Mesendoderm (in vitro differentiated cells): ENCODE measurements around the gene SLC45A2.

Experiments used
- DNase-seq: peaks from one replicate; pipeline ENCODE4 v3.0.0; 2013
- H2AK5ac ChIP-seq: 2 replicates; pipeline ENCODE4 v1.6.1; 2013; ENCODE audit warnings: low read length, inconsistent platforms
- H2BK120ac ChIP-seq: 2 replicates; pipeline ENCODE4 v1.6.1; 2013; ENCODE audit warnings: low read depth, mild to moderate bottlenecking, low read length, moderate library complexity, mixed read lengths
- H2BK15ac ChIP-seq: replicated peaks from 2 replicates; pipeline ENCODE4 v1.6.1; 2013; ENCODE audit warnings: low read depth, mild to moderate bottlenecking, moderate library complexity
- H2BK5ac ChIP-seq: 2 replicates; pipeline ENCODE4 v1.6.1; 2013; ENCODE audit warnings: low read length, inconsistent platforms
- H3K18ac ChIP-seq: 2 replicates; pipeline ENCODE4 v1.6.1; 2013; ENCODE audit warnings: mild to moderate bottlenecking, low read length, mixed read lengths
- H3K23ac ChIP-seq: one replicate; pipeline ENCODE4 v1.6.1; 2013; ENCODE audit warnings: low read length
- H3K27ac ChIP-seq: 2 replicates; pipeline ENCODE4 v1.5.1; 2013; ENCODE audit warnings: low read depth, mild to moderate bottlenecking, inconsistent platforms, low read length, moderate library complexity
- H3K27me3 ChIP-seq: 2 replicates; pipeline ENCODE4 v1.6.1; 2013; ENCODE audit warnings: low read length, control low read depth, mild to moderate bottlenecking, inconsistent platforms; ENCODE audit not compliant: insufficient read depth, poor library complexity
- H3K36me3 ChIP-seq: 2 replicates; pipeline ENCODE4 v1.6.1; 2013; ENCODE audit warnings: low read length, inconsistent platforms; ENCODE audit not compliant: control insufficient read depth, insufficient read depth
- H3K4ac ChIP-seq: one replicate; pipeline ENCODE4 v1.6.1; 2013; ENCODE audit warnings: low read depth, mild to moderate bottlenecking, low read length, moderate library complexity
- H3K4me1 ChIP-seq: 2 replicates; pipeline ENCODE4 v1.6.1; 2013; ENCODE audit warnings: low read depth, low read length, inconsistent platforms; ENCODE audit not compliant: control insufficient read depth
- H3K4me2 ChIP-seq: 2 replicates; pipeline ENCODE4 v1.6.1; 2013; ENCODE audit warnings: low read length
- H3K4me3 ChIP-seq: 2 replicates; pipeline ENCODE4 v1.5.1; 2013; ENCODE audit warnings: mild to moderate bottlenecking, low read length
- H3K56ac ChIP-seq: one replicate; pipeline ENCODE4 v1.6.1; 2013; ENCODE audit warnings: low read length
- H3K79me1 ChIP-seq: 2 replicates; pipeline ENCODE4 v1.6.1; 2013; ENCODE audit warnings: low read length, inconsistent platforms
- H3K79me2 ChIP-seq: 2 replicates; pipeline ENCODE4 v1.6.1; 2013; ENCODE audit warnings: mild to moderate bottlenecking, low read length; ENCODE audit not compliant: control insufficient read depth, insufficient read depth
- H3K9ac ChIP-seq: 2 replicates; pipeline ENCODE4 v1.6.1; 2013; ENCODE audit warnings: low read length, inconsistent platforms
- H4K5ac ChIP-seq: one replicate; pipeline ENCODE4 v1.6.1; 2013; ENCODE audit warnings: low read length
- H4K8ac ChIP-seq: one replicate; pipeline ENCODE4 v1.6.1; 2013; ENCODE audit warnings: low read depth, mild to moderate bottlenecking, control low read depth, low read length, moderate library complexity
- whole genome bisulfite sequencing: extraction: QIAGEN DNeasy Blood & Tissue Kit; methylation state at CpG from one replicate; pipeline ENCODE4 v1.1.7; 2013; ENCODE audit warnings: low lambda C conversion rate, missing lambda C conversion rate; ENCODE audit not compliant: insufficient coverage; ENCODE audit errors: extremely low coverage; 5-methylcytosine and 5-hydroxymethylcytosine counted together

The SLC45A2 gene

GRCh38 chr5:34016750-34017149 lies 32.3 kb upstream of the SLC45A2 start:
- no peak overlapping the region for H4K5ac ChIP-seq
- H2AK5ac ChIP-seq, result no peak overlapping the region
- H3K4me2 ChIP-seq, result no peak overlapping the region
- WGBS, result no CpG with 5 or more reads among the region's 2 CpGs
- no peak for DNase-seq
- H3K27ac ChIP-seq, result no peak overlapping the region
- no peak overlapping the region for H3K18ac ChIP-seq
- H3K36me3 ChIP-seq, result no peaks in the 10 kb centered on the region
- no peaks in the 10 kb centered on the region for H3K79me2 ChIP-seq
- no peaks in the 10 kb centered on the region for H3K79me1 ChIP-seq
- H3K4ac ChIP-seq, result no peak overlapping the region
- no peak overlapping the region for H2BK15ac ChIP-seq
- no peak overlapping the region for H4K8ac ChIP-seq
- no peak overlapping the region for H3K4me3 ChIP-seq
- H3K9ac ChIP-seq, result no peak overlapping the region
- H2BK120ac ChIP-seq, result no peak overlapping the region
- H3K56ac ChIP-seq, result no peak overlapping the region
- H3K4me1 ChIP-seq, result no peaks in the 10 kb centered on the region
- no peak overlapping the region for H3K23ac ChIP-seq
- H2BK5ac ChIP-seq, result no peak overlapping the region
- H3K27me3 ChIP-seq, result no peaks in the 10 kb centered on the region

DNA sequence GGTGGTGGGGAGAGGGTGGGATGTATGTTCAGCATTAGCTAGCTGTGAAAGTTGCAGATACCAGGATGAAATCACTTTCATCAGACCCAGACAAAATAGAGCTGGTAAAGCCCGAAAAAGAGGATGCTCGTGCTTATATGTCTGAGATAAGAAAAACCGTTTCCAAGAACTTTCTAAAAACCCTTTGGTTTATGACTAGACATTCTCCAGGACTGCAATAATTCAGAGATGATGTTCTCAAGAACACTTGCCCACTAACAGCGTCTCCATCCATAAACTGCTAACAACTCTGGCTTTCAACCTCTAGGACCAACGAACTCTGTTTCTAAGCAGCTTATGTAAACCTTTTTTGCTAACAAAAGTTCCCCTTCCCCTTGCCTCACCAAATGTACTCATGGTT lies 31.7 kb upstream of the SLC45A2 start:
- no peak for DNase-seq
- H3K4ac ChIP-seq, result peak overlapping the region; percentile 3
- H4K8ac ChIP-seq, result no peak overlapping the region
- no CpG with 5 or more reads among the region's 5 CpGs for WGBS
- no peaks in the 10 kb centered on the region for H3K79me1 ChIP-seq
- H3K18ac ChIP-seq, result no peak overlapping the region
- no peaks in the 10 kb centered on the region for H3K79me2 ChIP-seq
- H3K36me3 ChIP-seq, result no peaks in the 10 kb centered on the region
- H2BK15ac ChIP-seq, result no peak overlapping the region
- no peaks in the 10 kb centered on the region for H3K4me1 ChIP-seq
- no peak overlapping the region for H3K4me3 ChIP-seq
- H2BK5ac ChIP-seq, result no peak overlapping the region
- H3K4me2 ChIP-seq, result no peak overlapping the region
- H2AK5ac ChIP-seq, result no peak overlapping the region
- H3K27ac ChIP-seq, result no peak overlapping the region
- no peak overlapping the region for H2BK120ac ChIP-seq
- H3K23ac ChIP-seq, result no peak overlapping the region
- no peak overlapping the region for H3K56ac ChIP-seq
- no peak overlapping the region for H4K5ac ChIP-seq
- H3K27me3 ChIP-seq, result no peaks in the 10 kb centered on the region
- no peak overlapping the region for H3K9ac ChIP-seq

DNA sequence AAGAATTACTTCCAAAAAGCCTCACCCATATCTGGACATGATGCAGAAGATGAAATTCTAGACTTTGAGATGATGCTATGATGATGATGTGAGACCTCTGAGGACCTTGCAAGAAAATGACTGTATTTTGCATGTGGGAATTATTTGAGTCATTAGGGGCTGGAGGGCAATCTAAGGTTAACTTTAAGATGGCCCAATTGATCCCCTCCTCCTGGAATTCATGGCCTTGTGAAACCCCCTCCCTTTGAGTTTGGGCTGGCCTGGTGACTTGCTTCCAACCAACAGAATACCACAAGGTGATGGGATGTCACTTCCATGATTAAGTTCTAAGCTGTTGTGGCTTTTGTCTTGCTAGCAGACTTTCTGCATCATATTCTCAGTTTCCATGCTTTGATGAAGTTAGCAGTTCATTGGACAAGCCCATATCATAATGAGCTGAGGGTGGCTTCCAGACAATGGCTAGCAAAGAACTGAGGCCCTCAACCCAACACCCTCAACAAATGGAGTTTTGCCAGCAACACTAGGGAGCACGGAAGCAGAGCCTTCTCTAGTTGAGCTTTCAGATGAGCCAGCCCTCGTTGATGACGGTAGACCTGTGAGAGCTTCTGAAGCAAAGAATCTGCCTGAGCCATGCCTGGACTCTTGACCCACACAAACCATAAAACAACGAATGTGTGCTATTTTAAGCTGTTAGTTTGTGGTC lies 30.8 kb upstream of the SLC45A2 start:
- Histone ChIP-seq H3K9ac (no peak overlapping the region), H3K79me1 (no peaks in the 10 kb centered on the region), H3K27ac (no peak overlapping the region), H3K4me1 (no peaks in the 10 kb centered on the region), H3K4me3 (no peak overlapping the region), H2BK5ac (no peak overlapping the region), H2AK5ac (no peak overlapping the region), H4K8ac (no peak overlapping the region), H3K27me3 (no peaks in the 10 kb centered on the region), H3K18ac (no peak overlapping the region), H3K56ac (no peak overlapping the region), H3K23ac (no peak overlapping the region), H3K4ac (no peak overlapping the region), H3K36me3 (no peaks in the 10 kb centered on the region), H2BK120ac (no peak overlapping the region), H3K4me2 (no peak overlapping the region), H2BK15ac (no peak overlapping the region), H3K79me2 (no peaks in the 10 kb centered on the region), H4K5ac (no peak overlapping the region)
- no CpG with 5 or more reads among the region's 4 CpGs for WGBS
- no peak for DNase-seq

DNA sequence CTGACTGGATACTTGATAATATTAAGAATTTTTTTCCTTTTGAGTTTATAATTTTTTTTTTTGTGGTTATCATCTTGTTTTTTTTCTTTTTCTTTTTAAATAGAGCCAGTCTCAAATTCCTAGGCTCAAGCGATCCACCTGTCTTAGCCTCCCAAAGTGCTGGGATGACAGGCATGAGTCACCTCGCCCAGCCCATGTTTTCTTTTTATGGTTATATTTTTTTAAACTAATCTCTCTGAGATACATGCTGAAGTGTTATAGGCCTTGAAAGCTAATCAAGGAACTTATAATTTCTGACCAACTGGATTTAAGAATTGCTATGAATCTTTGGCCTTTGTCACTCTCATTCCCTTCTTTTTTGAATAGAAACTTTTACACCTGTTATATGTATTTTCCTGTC lies 30.1 kb upstream of the SLC45A2 start:
- Histone ChIP-seq H3K79me1 (no peaks in the 10 kb centered on the region), H3K9ac (no peak overlapping the region), H3K4me2 (no peak overlapping the region), H2BK15ac (no peak overlapping the region), H3K18ac (no peak overlapping the region), H2BK120ac (no peak overlapping the region), H3K27me3 (no peaks in the 10 kb centered on the region), H3K79me2 (no peaks in the 10 kb centered on the region), H2AK5ac (no peak overlapping the region), H3K4me3 (no peak overlapping the region), H3K23ac (no peak overlapping the region), H3K4ac (no peak overlapping the region), H3K27ac (no peak overlapping the region), H2BK5ac (no peak overlapping the region), H4K5ac (no peak overlapping the region), H3K36me3 (no peaks in the 10 kb centered on the region), H4K8ac (no peak overlapping the region), H3K56ac (no peak overlapping the region), H3K4me1 (no peaks in the 10 kb centered on the region)
- WGBS, result no CpG with 5 or more reads among the region's 2 CpGs
- no peak for DNase-seq

DNA sequence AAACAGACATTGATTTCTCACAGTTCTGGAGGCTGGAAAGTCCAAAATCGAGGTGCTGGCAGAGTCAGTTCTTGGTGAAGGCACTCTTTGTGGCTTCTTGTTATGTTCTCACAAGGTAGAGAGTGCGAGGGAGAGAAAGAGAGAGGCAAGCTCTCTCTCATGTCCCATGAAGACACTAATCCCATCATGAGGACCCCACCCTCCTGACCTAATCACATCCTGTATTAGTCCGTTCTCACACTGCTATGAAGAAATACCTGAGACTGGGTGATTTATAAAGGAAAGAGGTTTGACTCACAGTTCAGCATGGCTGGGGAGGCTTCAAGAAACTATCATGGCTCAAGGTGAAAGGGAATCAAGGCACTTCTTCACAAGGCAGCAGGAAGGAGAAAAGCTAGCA lies 29.1 kb upstream of the SLC45A2 start:
- no peaks in the 10 kb centered on the region for H3K79me2 ChIP-seq
- no peaks in the 10 kb centered on the region for H3K4me1 ChIP-seq
- H2BK15ac ChIP-seq, result no peak overlapping the region
- H2BK120ac ChIP-seq, result no peak overlapping the region
- no peak overlapping the region for H3K18ac ChIP-seq
- no peak overlapping the region for H3K27ac ChIP-seq
- H3K79me1 ChIP-seq, result no peaks in the 10 kb centered on the region
- no peak overlapping the region for H3K4me2 ChIP-seq
- WGBS, result no CpG with 5 or more reads among the region's 3 CpGs
- no peaks in the 10 kb centered on the region for H3K36me3 ChIP-seq
- no peak overlapping the region for H3K56ac ChIP-seq
- H3K9ac ChIP-seq, result no peak overlapping the region
- H2BK5ac ChIP-seq, result no peak overlapping the region
- DNase-seq, result no peak
- no peak overlapping the region for H4K8ac ChIP-seq
- H3K4ac ChIP-seq, result no peak overlapping the region
- no peak overlapping the region for H4K5ac ChIP-seq
- no peak overlapping the region for H3K4me3 ChIP-seq
- H3K23ac ChIP-seq, result no peak overlapping the region
- no peak overlapping the region for H2AK5ac ChIP-seq
- no peaks in the 10 kb centered on the region for H3K27me3 ChIP-seq

DNA sequence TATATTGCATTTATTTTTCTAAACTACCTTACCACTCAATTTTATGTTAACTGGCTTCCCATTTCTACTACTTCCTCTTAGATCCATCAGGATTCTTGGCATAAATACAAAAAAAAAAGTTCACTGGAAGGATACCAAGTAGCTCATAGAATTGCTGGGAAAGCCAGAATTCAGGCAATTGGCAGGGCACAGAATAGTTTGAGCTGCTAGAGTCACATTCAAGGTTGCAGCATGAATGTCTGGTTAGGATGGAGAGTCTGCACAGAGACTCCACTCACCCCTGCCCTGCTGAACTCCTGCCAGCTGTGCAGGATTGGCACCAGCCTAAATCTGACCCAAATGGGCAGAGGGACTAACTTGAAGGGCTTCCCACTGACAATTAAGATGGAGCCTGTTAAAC lies 28.3 kb upstream of the SLC45A2 start:
- Histone ChIP-seq H3K27me3 (no peaks in the 10 kb centered on the region), H3K27ac (no peak overlapping the region), H3K4me1 (no peaks in the 10 kb centered on the region), H3K56ac (no peak overlapping the region), H4K5ac (no peak overlapping the region), H3K4ac (no peak overlapping the region), H3K9ac (no peak overlapping the region), H2AK5ac (no peak overlapping the region), H2BK15ac (no peak overlapping the region), H3K4me2 (no peak overlapping the region), H4K8ac (no peak overlapping the region), H2BK5ac (no peak overlapping the region), H3K79me1 (no peaks in the 10 kb centered on the region), H3K4me3 (no peak overlapping the region), H3K23ac (no peak overlapping the region), H2BK120ac (no peak overlapping the region), H3K36me3 (no peaks in the 10 kb centered on the region), H3K18ac (no peak overlapping the region), H3K79me2 (no peaks in the 10 kb centered on the region)
- DNase-seq, result no peak
